Colonic mucosa (tissue), 4 donors: ENCODE results near the gene LARP1. TPM values are rescaled to one million over a fixed set of nuclear protein-coding genes. Genes with fewer than 3 reads are reported as not detected.

ENCODE experiments used
- DNase-seq: peaks from one replicate; pipeline ENCODE4 v3.0.0-alpha.2; 2020
- H3K27ac ChIP-seq: fragments of 200-600 bp; one replicate; pipeline ENCODE4 v1.8.0; 2021
- H3K27me3 ChIP-seq: fragments of 200-600 bp; one replicate; pipeline ENCODE4 v1.8.0; 2021
- H3K36me3 ChIP-seq: fragments of 200-600 bp; one replicate; pipeline ENCODE4 v1.8.0; 2021
- H3K4me1 ChIP-seq: fragments of 200-600 bp; one replicate; pipeline ENCODE4 v1.8.0; 2021; ENCODE audit warnings: mild to moderate bottlenecking
- H3K4me3 ChIP-seq: fragments of 200-600 bp; one replicate; pipeline ENCODE4 v1.8.0; 2021
- H3K9ac ChIP-seq, 2 donors: one replicate each; pipeline ENCODE4 v1.7.0; 2013; ENCODE audit warnings: control low read depth in 2 of 2, low read depth in 2 of 2, low read length in 2 of 2
- H3K9me3 ChIP-seq: fragments of 200-600 bp; one replicate; pipeline ENCODE4 v1.8.0; 2021
- intact Hi-C: fragments of 100-400 bp; cut with DNase I; formaldehyde crosslinking; loops from one replicate; pipeline ENCODE4 v1.14.1; 2022
- total RNA-seq, 2 donors: library from RNA; stranded (reverse); fragmentation: NEBNext Ultra II Directional in 1 of 2; extraction: Animal tissue kit (Norgen Biotek cat#: 25700) in 1 of 2; gene quantifications; one replicate each; pipeline ENCODE4 v1.2.1, GENCODE V29; 2021
- TF ChIP-seq, protein P1 (sequence below): fragments of 200-600 bp; IDR thresholded peaks from one replicate; pipeline ENCODE4 v1.8.0; 2022; ENCODE audit warnings: antibody characterized with exemption, mild to moderate bottlenecking
- donor health status: healthy.
- donor health status: DM: no; HTN: no; CAD: no.
- donor health status: DM: no; HTN: no; CAD: no.

LARP1 gene
- total RNA-seq, 2 donors from 2014 or later: 116 to 201 TPM

GRCh38 chr5:154823605-154824004, 68.4 kb downstream of the LARP1 start:
- Histone ChIP-seq H3K27me3 (no peaks in the 10 kb centered on the region), H3K27ac (no peak overlapping the region), H3K36me3 (no peaks in the 10 kb centered on the region), H3K4me3 (no peak overlapping the region), H3K4me1 (no peaks in the 10 kb centered on the region), H3K9ac (no peak overlapping the region), H3K9me3 (no peaks in the 10 kb centered on the region)
- intact Hi-C loops: no loop called here
- DNase-seq: no peak
- TF ChIP-seq, protein P1, sequence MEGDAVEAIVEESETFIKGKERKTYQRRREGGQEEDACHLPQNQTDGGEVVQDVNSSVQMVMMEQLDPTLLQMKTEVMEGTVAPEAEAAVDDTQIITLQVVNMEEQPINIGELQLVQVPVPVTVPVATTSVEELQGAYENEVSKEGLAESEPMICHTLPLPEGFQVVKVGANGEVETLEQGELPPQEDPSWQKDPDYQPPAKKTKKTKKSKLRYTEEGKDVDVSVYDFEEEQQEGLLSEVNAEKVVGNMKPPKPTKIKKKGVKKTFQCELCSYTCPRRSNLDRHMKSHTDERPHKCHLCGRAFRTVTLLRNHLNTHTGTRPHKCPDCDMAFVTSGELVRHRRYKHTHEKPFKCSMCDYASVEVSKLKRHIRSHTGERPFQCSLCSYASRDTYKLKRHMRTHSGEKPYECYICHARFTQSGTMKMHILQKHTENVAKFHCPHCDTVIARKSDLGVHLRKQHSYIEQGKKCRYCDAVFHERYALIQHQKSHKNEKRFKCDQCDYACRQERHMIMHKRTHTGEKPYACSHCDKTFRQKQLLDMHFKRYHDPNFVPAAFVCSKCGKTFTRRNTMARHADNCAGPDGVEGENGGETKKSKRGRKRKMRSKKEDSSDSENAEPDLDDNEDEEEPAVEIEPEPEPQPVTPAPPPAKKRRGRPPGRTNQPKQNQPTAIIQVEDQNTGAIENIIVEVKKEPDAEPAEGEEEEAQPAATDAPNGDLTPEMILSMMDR: no peak

DNA sequence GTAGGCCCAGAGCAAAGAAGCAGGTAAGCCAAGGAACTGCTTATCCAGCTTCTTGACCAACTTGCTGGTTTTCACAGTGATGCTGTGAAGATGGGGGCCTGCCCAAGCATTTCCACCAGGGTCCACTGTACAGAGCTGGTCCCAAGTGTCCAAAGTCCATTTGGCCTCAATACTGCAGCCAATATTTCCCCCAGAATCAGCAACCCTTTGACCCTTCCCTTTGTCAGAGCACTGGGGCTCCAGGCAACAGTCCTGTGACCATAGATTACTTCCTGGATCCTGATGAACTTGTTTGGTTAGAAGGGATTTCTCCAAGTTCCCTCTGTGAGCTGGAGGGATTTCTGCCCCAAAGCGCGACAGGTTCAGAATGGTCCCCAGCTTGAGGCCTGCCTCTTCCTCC, 68.9 kb downstream of the LARP1 start:
- no peaks in the 10 kb centered on the region for H3K27me3 ChIP-seq
- intact Hi-C loops: no loop called here
- no peak overlapping the region for H3K9ac ChIP-seq
- H3K4me1 ChIP-seq: no peaks in the 10 kb centered on the region
- DNase-seq: no peak
- H3K36me3 ChIP-seq: no peaks in the 10 kb centered on the region
- H3K27ac ChIP-seq: no peak overlapping the region
- TF ChIP-seq, protein P1: no peak
- H3K9me3 ChIP-seq: no peaks in the 10 kb centered on the region
- no peak overlapping the region for H3K4me3 ChIP-seq

DNA sequence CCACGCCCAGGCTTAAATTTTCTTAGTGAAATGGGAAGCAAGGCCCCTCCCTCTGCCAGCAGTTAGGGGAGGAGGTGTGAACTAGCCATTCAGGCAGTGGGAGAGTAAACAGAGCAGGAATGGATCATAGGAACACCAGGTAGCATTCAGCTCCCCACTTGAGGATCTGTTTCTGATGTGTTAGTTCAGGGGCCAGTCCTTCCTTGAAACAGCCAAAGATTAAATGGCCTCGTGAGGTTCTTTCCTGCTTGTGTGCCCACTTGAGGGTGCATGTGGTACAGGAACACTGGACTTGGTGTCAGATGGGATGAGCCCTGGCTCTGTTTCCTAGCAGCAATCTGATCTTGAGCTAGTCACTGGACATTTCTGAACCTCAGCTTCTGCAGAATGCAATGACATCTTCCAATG, 74.0 kb downstream of the LARP1 start:
- no peaks in the 10 kb centered on the region for H3K9me3 ChIP-seq
- no peak overlapping the region for H3K9ac ChIP-seq
- TF ChIP-seq, protein P1: no peak
- peak; percentile 68 for DNase-seq
- no peak overlapping the region for H3K4me3 ChIP-seq
- peak overlapping the region; percentile 62 for H3K27ac ChIP-seq
- no peaks in the 10 kb centered on the region for H3K27me3 ChIP-seq
- no peaks in the 10 kb centered on the region for H3K4me1 ChIP-seq
- intact Hi-C loops: no loop called here
- no peaks in the 10 kb centered on the region for H3K36me3 ChIP-seq

DNA sequence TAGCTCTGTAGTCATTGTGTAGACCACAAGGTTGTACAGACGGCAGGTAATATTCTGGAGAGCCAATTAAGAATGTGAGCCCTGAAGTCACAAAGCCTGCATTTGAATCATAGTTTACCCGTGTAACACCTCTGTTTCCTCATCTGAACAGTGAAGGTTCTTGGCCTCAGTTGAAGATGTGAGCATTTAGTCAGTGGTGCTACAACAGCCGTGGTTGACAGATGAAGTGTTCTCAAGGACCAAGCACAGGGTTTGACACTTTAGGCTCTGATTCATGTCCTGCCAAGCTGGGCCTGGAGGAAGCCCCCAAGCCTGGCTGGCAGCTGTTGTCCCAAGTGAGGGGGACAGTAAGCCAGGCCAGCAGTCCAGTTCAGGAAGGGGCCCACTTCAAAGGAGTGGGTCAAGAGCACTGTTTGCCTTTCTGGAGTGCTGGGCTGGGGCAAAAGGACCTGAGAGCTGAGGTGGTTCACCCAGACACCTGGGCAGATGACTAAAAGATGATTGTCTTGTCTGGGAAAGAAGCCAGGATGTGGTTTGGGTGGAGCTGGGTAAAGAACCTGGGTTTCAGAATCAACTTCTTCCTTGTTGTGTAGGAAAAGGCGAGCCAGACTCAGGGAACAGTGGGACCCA, 74.5 kb downstream of the LARP1 start:
- H3K36me3 ChIP-seq: no peaks in the 10 kb centered on the region
- intact Hi-C loops: no loop called here

GRCh38 chr5:154830219-154830595, 75.0 kb downstream of the LARP1 start:
- Histone ChIP-seq H3K27me3 (no peaks in the 10 kb centered on the region), H3K9ac (peak overlapping the region in 1 of 2 donors; percentile 6), H3K4me3 (no peak overlapping the region), H3K36me3 (no peaks in the 10 kb centered on the region), H3K9me3 (no peaks in the 10 kb centered on the region), H3K27ac (peak overlapping the region; percentile 62), H3K4me1 (no peaks in the 10 kb centered on the region)
- TF ChIP-seq, protein P1: no peak
- intact Hi-C loops: no loop called here
- no peak for DNase-seq

More for the DNA sequence above, 74.5 kb downstream of the LARP1 start:
- Histone ChIP-seq H3K27me3 (no peaks in the 10 kb centered on the region), H3K9me3 (no peaks in the 10 kb centered on the region), H3K9ac (no peak overlapping the region), H3K4me1 (no peaks in the 10 kb centered on the region), H3K27ac (peak overlapping the region; percentile 62), H3K4me3 (no peak overlapping the region)
- DNase-seq: peak; percentile 85
- TF ChIP-seq, protein P1: no peak
